ENCODE measurements around the gene RGS13. TPM values are rescaled to one million over a fixed set of nuclear protein-coding genes. Genes with fewer than 3 reads are reported as not detected.

RGS13 gene
- total and polyA plus RNA-seq, 2 donors (not counting 1 experiment from before 2014, with no cell fraction given): not detected

DNA sequence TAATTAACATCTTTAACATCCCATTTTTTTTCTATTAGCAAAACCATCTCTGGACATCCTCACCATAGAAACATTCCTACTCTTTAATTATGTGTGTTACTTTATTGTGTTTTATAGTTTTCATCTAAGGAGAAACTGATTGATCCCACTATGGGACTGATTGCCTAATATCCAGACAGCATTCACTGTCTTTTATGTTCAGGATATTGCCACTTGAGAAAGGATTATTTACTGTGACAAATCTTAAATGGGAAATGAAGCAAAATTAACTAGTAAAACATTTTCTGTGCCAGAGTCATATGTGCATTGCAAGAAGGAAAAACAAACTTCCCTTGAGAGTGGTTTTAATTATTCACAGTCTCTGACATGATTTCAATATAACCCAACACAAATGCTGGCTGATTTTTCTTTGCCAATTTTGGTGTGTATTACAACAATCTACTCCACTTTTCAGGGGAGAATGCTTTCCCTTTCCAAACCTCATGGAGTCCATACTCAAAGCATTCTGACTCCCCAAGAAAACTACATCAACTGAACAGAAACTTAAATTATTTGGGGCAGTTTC, 15.8 kb upstream of the RGS13 start:
- H3K36me3 ChIP-seq (ENCODE audit: control insufficient read depth, insufficient read depth, low read length): no peaks in the 10 kb centered on the region
- TF ChIP-seq, protein P1, sequence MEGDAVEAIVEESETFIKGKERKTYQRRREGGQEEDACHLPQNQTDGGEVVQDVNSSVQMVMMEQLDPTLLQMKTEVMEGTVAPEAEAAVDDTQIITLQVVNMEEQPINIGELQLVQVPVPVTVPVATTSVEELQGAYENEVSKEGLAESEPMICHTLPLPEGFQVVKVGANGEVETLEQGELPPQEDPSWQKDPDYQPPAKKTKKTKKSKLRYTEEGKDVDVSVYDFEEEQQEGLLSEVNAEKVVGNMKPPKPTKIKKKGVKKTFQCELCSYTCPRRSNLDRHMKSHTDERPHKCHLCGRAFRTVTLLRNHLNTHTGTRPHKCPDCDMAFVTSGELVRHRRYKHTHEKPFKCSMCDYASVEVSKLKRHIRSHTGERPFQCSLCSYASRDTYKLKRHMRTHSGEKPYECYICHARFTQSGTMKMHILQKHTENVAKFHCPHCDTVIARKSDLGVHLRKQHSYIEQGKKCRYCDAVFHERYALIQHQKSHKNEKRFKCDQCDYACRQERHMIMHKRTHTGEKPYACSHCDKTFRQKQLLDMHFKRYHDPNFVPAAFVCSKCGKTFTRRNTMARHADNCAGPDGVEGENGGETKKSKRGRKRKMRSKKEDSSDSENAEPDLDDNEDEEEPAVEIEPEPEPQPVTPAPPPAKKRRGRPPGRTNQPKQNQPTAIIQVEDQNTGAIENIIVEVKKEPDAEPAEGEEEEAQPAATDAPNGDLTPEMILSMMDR (conservative IDR thresholded peaks at IDR 0.05 in 1 of 2, IDR thresholded peaks at IDR 0.05 in 1 of 2; ENCODE audit: low read depth in 1 of 2, low read length in 2 of 2): no peak
- TF ChIP-seq EZH2 (IDR thresholded peaks at IDR 0.05; ENCODE audit: low read length, missing control alignments): no peak
- no peak for DNase-seq (ENCODE audit: low read depth in 2 of 2)
- no peak overlapping the region for H3K4me2 ChIP-seq (ENCODE audit: extremely low read depth, insufficient read depth, low read length)
- H4K20me1 ChIP-seq (ENCODE audit: control insufficient read depth, extremely low read depth, insufficient read depth, low read length): no peaks in the 10 kb centered on the region
- H3K27ac ChIP-seq (ENCODE audit: insufficient read depth, low read length): no peak overlapping the region
- H2AFZ ChIP-seq (ENCODE audit: low read length): no peak overlapping the region
- H3K4me3 ChIP-seq (replicated peaks in 1 of 4; ENCODE audit: control extremely low read depth in 1 of 4, insufficient read depth in 1 of 4, low read depth in 3 of 4, low read length in 4 of 4): no peak overlapping the region
- no peaks in the 10 kb centered on the region for H3K4me1 ChIP-seq (ENCODE audit: control insufficient read depth, extremely low read depth, insufficient read depth, low read length)
- H3K27me3 ChIP-seq (ENCODE audit: control insufficient read depth, insufficient read depth, low read length): no peaks in the 10 kb centered on the region
- no peaks in the 10 kb centered on the region for H3K79me2 ChIP-seq (ENCODE audit: control insufficient read depth, insufficient read depth, low read length)
- no peak overlapping the region for H3K9ac ChIP-seq (ENCODE audit: insufficient read depth, low read length)
- H3K9me3 ChIP-seq (ENCODE audit: control insufficient read depth, insufficient read depth, low read depth, low read length): no peaks in the 10 kb centered on the region

DNA sequence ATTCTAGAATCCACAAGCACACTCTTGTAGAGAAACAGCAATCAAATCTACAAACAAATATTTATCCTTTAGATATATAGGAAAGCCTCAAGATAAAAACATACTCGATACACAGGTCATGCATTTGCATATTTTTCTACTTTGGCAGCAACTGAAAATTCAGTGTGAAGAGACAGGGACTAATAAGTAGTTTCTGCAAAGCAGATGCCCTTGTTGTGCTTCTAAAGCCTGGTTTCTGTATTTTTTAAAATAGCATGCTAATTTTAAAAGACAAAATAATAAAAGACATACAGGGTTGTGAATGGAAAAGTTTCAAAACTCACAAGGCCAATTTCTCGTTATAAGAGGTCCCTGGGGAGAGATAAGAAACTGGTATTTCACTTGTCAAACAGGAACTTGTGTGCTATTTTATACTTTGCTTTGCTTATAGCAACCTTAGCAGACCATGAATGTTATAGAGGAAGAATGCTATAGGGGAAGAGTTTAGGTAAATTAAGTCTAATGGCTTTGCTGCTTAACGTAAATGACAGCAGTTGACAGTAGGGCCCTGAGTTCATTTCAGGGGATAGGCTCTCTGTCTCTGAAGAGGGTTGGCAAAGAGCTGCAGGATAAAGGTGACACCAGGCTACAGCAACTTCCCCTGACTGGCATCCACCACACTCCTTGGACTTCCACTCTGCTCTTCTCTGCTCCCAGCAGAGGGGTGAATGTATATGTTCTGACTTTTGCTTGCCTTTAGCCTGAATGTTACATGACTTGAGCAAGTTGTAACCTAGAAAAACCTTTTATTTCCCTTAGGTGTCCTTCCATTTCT, 9.4 kb upstream of the RGS13 start:
- no peak for DNase-seq (ENCODE audit: low read depth in 2 of 2)
- Histone ChIP-seq H3K79me2 (ENCODE audit: control insufficient read depth, insufficient read depth, low read length) (no peaks in the 10 kb centered on the region), H3K27ac (ENCODE audit: insufficient read depth, low read length) (no peak overlapping the region), H2AFZ (ENCODE audit: low read length) (peak overlapping the region; percentile 10), H3K36me3 (ENCODE audit: control insufficient read depth, insufficient read depth, low read length) (no peaks in the 10 kb centered on the region), H3K4me1 (ENCODE audit: control insufficient read depth, extremely low read depth, insufficient read depth, low read length) (no peaks in the 10 kb centered on the region), H4K20me1 (ENCODE audit: control insufficient read depth, extremely low read depth, insufficient read depth, low read length) (no peaks in the 10 kb centered on the region), H3K4me2 (ENCODE audit: extremely low read depth, insufficient read depth, low read length) (no peak overlapping the region), H3K4me3 (replicated peaks in 1 of 4; ENCODE audit: control extremely low read depth in 1 of 4, insufficient read depth in 1 of 4, low read depth in 3 of 4, low read length in 4 of 4) (no peak overlapping the region), H3K9ac (ENCODE audit: insufficient read depth, low read length) (no peak overlapping the region), H3K27me3 (ENCODE audit: control insufficient read depth, insufficient read depth, low read length) (no peaks in the 10 kb centered on the region), H3K9me3 (ENCODE audit: control insufficient read depth, insufficient read depth, low read depth, low read length) (no peaks in the 10 kb centered on the region)
- TF ChIP-seq EZH2 (IDR thresholded peaks at IDR 0.05; ENCODE audit: low read length, missing control alignments): no peak
- TF ChIP-seq, protein P1 (conservative IDR thresholded peaks at IDR 0.05 in 1 of 2, IDR thresholded peaks at IDR 0.05 in 1 of 2; ENCODE audit: low read depth in 1 of 2, low read length in 2 of 2): no peak

DNA sequence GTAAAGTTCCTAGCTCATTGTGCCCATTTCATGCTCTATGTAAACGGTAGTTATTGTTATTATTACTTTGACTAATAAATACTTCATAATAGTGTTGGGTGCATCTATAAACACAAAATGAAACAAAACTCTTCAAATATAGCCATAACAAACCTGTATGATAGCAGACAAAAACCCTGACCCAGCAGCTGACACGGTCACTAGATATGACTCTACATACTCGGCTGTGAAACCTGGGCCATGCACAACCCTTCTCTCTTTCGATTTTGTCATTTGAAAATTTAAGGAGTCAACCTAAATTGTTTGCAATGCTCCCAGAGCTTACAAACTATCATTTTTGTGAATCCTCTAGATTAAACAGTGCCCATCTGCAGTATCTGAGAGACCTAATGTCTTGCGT, 8.0 kb upstream of the RGS13 start:
- Histone ChIP-seq H3K4me1 (ENCODE audit: control insufficient read depth, extremely low read depth, insufficient read depth, low read length) (no peaks in the 10 kb centered on the region), H3K36me3 (ENCODE audit: control insufficient read depth, insufficient read depth, low read length) (no peaks in the 10 kb centered on the region)

More for the DNA sequence above, 8.0 kb upstream of the RGS13 start:
- Histone ChIP-seq H3K9me3 (ENCODE audit: control insufficient read depth, insufficient read depth, low read depth, low read length) (no peaks in the 10 kb centered on the region), H3K4me2 (ENCODE audit: extremely low read depth, insufficient read depth, low read length) (no peak overlapping the region), H3K4me3 (replicated peaks in 1 of 4; ENCODE audit: control extremely low read depth in 1 of 4, insufficient read depth in 1 of 4, low read depth in 3 of 4, low read length in 4 of 4) (no peak overlapping the region), H3K9ac (ENCODE audit: insufficient read depth, low read length) (no peak overlapping the region), H3K27me3 (ENCODE audit: control insufficient read depth, insufficient read depth, low read length) (no peaks in the 10 kb centered on the region), H3K79me2 (ENCODE audit: control insufficient read depth, insufficient read depth, low read length) (no peaks in the 10 kb centered on the region), H2AFZ (ENCODE audit: low read length) (no peak overlapping the region), H4K20me1 (ENCODE audit: control insufficient read depth, extremely low read depth, insufficient read depth, low read length) (no peaks in the 10 kb centered on the region), H3K27ac (ENCODE audit: insufficient read depth, low read length) (no peak overlapping the region)
- TF ChIP-seq EZH2 (IDR thresholded peaks at IDR 0.05; ENCODE audit: low read length, missing control alignments): no peak
- TF ChIP-seq, protein P1 (conservative IDR thresholded peaks at IDR 0.05 in 1 of 2, IDR thresholded peaks at IDR 0.05 in 1 of 2; ENCODE audit: low read depth in 1 of 2, low read length in 2 of 2): no peak
- no peak for DNase-seq (ENCODE audit: low read depth in 2 of 2)

Data from fibroblast of lung (primary cell).